ENCODE measurements around the gene CEP350. TPM values are rescaled to one million over a fixed set of nuclear protein-coding genes. Genes with fewer than 3 reads are reported as not detected.

Gene CEP350
- total RNA-seq, 1 donor from 2014 or later, result 44.6 TPM

DNA sequence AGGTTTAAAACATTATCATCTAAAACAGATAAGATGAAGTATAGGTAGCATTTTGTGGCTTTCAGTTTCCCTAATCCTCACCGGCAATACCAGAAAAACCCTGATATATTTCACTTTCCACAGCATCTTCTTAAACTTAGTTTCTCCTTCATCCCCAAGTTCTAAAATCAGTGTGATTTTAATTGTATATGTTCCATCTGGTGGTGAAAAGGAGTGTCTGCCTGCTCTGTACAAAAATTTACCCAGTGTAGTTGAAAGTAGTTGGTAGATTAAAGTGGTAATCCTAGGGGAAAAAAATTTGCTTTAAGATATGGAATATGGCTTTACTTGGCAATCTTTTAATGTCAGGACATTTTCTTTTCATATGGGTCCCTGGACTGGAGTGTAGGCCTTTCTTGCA lies 74.3 kb downstream of the CEP350 start:
- peaks cover 5% of the 10 kb centered on the region for H3K4me1 Mint-ChIP-seq (ENCODE audit: low read depth)
- intact Hi-C loops (cut with micrococcal nuclease), result no loop called here
- H3K27ac Mint-ChIP-seq, result no peak overlapping the region
- no peak overlapping the region for H3K4me3 Mint-ChIP-seq
- H3K36me3 Mint-ChIP-seq (ENCODE audit: low read depth), result peaks cover 29% of the 10 kb centered on the region
- H3K9me3 Mint-ChIP-seq, result no peaks in the 10 kb centered on the region
- H3K27me3 Mint-ChIP-seq (ENCODE audit: insufficient read depth), result no peaks in the 10 kb centered on the region
- DNase-seq (ENCODE audit: low spot score), result no peak

DNA sequence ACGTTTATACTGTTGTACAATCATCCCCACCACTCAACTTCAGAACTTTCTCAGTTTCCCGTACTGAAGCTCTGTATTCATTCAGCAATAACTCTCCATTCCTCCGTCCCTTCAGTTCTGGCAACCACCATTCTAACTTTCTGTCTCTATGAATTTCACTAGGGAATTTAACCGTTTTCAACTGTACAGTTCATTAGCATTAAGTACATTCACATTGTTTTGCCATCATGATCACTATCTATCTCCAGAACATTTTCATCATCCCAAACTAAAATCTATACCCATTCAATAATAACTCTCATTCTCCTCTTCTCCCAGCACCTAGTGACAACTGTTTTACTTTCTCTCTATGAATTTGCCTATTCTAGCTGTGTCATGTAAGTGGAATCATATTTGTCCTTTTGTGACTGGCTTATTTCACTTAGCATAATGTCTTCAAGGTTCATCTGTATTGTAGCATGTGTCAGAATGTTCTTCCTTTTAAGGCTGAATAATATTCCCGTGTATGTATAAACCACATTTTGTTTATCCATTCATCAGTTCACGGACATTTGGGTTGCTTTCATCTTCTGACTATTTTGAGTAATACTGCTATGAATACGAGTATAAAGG lies 75.0 kb downstream of the CEP350 start:
- Mint-ChIP-seq H3K4me3 (no peak overlapping the region), H3K27me3 (ENCODE audit: insufficient read depth) (no peaks in the 10 kb centered on the region), H3K9me3 (no peaks in the 10 kb centered on the region), H3K27ac (no peak overlapping the region), H3K4me1 (ENCODE audit: low read depth) (peaks cover 5% of the 10 kb centered on the region), H3K36me3 (ENCODE audit: low read depth) (peaks cover 33% of the 10 kb centered on the region)
- DNase-seq (ENCODE audit: low spot score), result no peak
- intact Hi-C loops (cut with micrococcal nuclease), result no loop called here

DNA sequence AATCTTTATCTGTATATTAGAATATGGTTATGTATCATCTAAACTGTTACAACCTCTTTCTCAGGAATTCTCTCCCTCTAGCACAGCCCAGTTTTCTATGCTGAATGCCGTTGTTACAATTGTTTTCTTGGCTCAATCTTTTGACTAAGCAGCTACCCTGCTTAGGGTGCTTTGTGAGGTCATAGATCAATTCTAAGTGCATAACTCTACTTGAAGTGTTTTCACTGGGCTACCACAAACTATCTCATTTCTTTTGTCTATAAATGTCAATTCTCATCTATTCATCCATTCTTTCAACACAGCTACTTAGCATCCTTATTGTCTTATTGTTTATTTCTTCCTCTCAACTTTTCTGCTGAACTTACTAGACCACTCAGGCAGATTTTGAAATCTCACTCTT lies 77.1 kb downstream of the CEP350 start:
- H3K4me3 Mint-ChIP-seq, result no peak overlapping the region
- H3K36me3 Mint-ChIP-seq (ENCODE audit: low read depth), result peaks cover 28% of the 10 kb centered on the region
- H3K4me1 Mint-ChIP-seq (ENCODE audit: low read depth), result peaks cover 5% of the 10 kb centered on the region
- intact Hi-C loops (cut with micrococcal nuclease), result no loop called here
- DNase-seq (ENCODE audit: low spot score), result no peak
- no peaks in the 10 kb centered on the region for H3K27me3 Mint-ChIP-seq (ENCODE audit: insufficient read depth)
- no peak overlapping the region for H3K27ac Mint-ChIP-seq
- H3K9me3 Mint-ChIP-seq, result no peaks in the 10 kb centered on the region

DNA sequence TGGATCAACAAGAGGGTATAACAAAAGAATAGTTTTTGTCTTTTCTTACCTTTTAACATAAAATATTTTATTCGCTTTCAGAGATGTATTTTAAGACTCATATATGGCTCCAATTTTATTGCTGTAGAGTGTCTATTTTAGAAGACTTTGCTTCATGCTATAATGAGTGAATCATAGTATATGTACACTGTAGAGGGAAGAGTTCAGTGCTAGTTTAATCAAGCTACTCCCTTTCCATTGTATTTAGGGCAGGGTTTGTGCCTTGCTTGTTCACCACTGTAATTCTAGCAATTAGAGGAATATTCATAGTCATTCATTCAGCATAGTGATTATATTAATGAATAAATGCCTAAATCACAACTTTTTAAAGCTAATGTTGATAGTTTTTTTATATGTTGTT lies 78.8 kb downstream of the CEP350 start:
- no peaks in the 10 kb centered on the region for H3K9me3 Mint-ChIP-seq
- H3K27ac Mint-ChIP-seq, result no peak overlapping the region
- no peak overlapping the region for H3K4me3 Mint-ChIP-seq
- H3K27me3 Mint-ChIP-seq (ENCODE audit: insufficient read depth), result no peaks in the 10 kb centered on the region
- peaks cover 5% of the 10 kb centered on the region for H3K4me1 Mint-ChIP-seq (ENCODE audit: low read depth)
- DNase-seq (ENCODE audit: low spot score), result no peak
- H3K36me3 Mint-ChIP-seq (ENCODE audit: low read depth), result peaks cover 34% of the 10 kb centered on the region
- intact Hi-C loops (cut with micrococcal nuclease), result no loop called here

DNA sequence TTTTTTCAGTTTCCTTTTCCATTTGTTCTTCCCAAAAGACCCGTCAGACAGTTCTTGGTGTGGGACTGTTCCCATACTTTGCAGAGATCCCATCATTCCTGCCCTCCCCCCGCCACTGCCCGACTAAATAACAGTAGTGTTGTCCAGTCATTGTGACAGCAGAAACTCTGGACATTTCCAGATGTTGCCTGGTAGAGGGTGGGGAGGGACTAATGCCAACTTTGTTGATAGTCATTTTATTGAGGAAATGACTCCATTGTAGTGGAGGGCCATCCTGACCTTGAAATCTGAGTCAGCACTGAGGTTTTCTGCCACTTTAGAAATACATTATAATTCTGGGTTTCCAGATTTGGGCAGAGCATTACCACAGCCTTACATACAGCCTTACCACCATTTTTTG lies 85.4 kb downstream of the CEP350 start:
- no peak for DNase-seq (ENCODE audit: low spot score)
- Mint-ChIP-seq H3K9me3 (no peaks in the 10 kb centered on the region), H3K4me3 (no peak overlapping the region), H3K4me1 (ENCODE audit: low read depth) (peaks cover 5% of the 10 kb centered on the region), H3K27me3 (ENCODE audit: insufficient read depth) (no peaks in the 10 kb centered on the region), H3K27ac (no peak overlapping the region), H3K36me3 (ENCODE audit: low read depth) (peaks cover 41% of the 10 kb centered on the region)
- intact Hi-C loops (cut with micrococcal nuclease), result no loop called here

DNA sequence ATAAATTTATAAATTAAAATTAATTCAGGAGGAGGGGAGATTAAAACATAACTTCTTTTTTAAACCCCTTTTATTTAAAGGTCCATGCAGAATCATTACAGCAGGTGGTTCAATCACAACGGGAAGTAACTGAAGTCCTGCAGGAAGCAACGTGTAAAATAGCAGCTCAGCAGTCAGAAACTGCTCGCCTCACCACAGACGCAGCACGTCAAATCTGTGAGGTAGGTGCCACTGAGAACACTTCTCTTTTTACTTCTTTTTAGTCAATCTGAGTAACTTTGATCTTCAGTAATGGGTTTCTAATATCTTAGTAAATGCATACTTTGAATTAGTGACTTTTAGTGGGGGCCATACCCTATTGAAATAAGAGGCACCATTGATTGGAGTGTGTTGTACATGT lies 87.0 kb downstream of the CEP350 start:
- Mint-ChIP-seq H3K9me3 (no peaks in the 10 kb centered on the region), H3K36me3 (ENCODE audit: low read depth) (peaks cover 50% of the 10 kb centered on the region), H3K27me3 (ENCODE audit: insufficient read depth) (no peaks in the 10 kb centered on the region), H3K27ac (no peak overlapping the region), H3K4me3 (no peak overlapping the region), H3K4me1 (ENCODE audit: low read depth) (peaks cover 5% of the 10 kb centered on the region)
- DNase-seq (ENCODE audit: low spot score), result no peak
- intact Hi-C loops (cut with micrococcal nuclease), result no loop called here

DNA sequence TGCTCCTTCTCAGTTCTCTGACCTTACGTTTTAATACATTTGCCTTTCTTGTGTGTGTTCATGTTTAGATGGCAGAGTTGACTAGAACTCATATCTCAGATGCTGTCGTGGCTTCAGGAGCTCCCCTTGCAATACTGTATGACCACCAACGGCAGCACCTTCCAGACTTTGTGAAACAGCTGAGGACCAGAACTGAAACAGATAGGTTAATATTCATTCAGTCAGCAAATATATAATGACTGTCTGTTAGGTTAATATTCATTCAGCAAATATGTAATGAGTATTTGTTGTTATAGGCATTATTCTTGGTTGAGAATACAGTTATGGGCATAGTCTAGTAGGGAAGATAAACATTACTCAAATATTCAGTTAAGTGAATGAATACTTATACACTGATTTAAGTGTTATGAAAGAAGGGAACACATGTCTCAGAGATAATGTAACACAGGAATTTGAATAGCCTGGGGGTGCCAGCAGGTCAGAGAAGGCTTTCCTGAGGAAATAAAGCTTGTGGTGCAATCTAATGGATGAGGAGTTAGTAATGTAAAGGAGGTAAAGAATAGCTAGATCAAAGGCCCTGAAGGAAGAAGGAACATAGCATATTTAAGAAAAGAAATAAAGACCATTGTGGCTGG lies 88.5 kb downstream of the CEP350 start:
- Mint-ChIP-seq H3K36me3 (ENCODE audit: low read depth) (peaks cover 50% of the 10 kb centered on the region), H3K27ac (no peak overlapping the region), H3K9me3 (no peaks in the 10 kb centered on the region), H3K27me3 (ENCODE audit: insufficient read depth) (no peaks in the 10 kb centered on the region), H3K4me1 (ENCODE audit: low read depth) (peaks cover 9% of the 10 kb centered on the region), H3K4me3 (no peak overlapping the region)
- DNase-seq (ENCODE audit: low spot score), result no peak
- intact Hi-C loops (cut with micrococcal nuclease), result no loop called here

DNA sequence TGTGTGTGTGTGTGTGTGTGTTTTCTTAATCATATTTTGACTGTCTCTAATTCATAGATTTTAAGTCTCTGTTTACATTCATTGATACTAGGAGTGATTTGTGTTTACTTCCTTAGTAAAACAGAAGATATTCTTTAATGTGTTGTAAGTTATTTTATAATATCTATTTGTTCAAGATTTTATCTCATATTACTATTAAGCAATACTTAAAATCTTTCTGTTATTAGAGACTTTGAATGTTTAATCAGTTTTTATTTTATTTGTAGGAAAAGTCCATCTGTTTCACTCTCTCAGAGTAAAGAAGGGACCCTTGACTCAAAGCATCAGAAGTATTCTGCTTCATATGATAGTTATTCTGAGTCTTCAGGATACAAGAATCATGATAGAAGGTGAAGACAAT lies 89.2 kb downstream of the CEP350 start:
- Mint-ChIP-seq H3K36me3 (ENCODE audit: low read depth) (peaks cover 52% of the 10 kb centered on the region), H3K27me3 (ENCODE audit: insufficient read depth) (no peaks in the 10 kb centered on the region), H3K27ac (no peak overlapping the region), H3K9me3 (no peaks in the 10 kb centered on the region), H3K4me1 (ENCODE audit: low read depth) (peaks cover 13% of the 10 kb centered on the region), H3K4me3 (no peak overlapping the region)
- DNase-seq (ENCODE audit: low spot score), result no peak
- intact Hi-C loops (cut with micrococcal nuclease), result no loop called here

DNA sequence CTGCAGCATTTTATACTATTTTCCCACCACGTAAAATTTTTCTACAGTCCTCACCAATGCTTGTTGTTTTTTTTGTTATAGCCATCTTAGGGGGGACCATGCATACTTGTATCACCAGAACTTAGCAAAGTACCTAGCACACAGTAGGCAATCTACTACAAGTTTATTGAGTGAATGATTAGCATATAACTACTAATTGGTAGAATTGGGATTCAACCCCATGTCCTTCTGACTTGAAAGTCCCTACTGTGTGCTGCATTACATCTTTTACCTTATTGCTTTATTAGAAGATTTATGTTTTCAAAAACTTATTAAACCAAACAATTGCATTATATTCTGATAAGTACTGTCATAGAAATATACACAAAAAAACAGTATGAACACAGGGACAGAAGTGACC lies 92.1 kb downstream of the CEP350 start:
- Mint-ChIP-seq H3K9me3 (no peaks in the 10 kb centered on the region), H3K27ac (no peak overlapping the region), H3K36me3 (ENCODE audit: low read depth) (peaks cover 58% of the 10 kb centered on the region), H3K27me3 (ENCODE audit: insufficient read depth) (no peaks in the 10 kb centered on the region), H3K4me1 (ENCODE audit: low read depth) (peaks cover 8% of the 10 kb centered on the region), H3K4me3 (no peak overlapping the region)
- intact Hi-C loops (cut with micrococcal nuclease), result no loop called here
- no peak for DNase-seq (ENCODE audit: low spot score)

DNA sequence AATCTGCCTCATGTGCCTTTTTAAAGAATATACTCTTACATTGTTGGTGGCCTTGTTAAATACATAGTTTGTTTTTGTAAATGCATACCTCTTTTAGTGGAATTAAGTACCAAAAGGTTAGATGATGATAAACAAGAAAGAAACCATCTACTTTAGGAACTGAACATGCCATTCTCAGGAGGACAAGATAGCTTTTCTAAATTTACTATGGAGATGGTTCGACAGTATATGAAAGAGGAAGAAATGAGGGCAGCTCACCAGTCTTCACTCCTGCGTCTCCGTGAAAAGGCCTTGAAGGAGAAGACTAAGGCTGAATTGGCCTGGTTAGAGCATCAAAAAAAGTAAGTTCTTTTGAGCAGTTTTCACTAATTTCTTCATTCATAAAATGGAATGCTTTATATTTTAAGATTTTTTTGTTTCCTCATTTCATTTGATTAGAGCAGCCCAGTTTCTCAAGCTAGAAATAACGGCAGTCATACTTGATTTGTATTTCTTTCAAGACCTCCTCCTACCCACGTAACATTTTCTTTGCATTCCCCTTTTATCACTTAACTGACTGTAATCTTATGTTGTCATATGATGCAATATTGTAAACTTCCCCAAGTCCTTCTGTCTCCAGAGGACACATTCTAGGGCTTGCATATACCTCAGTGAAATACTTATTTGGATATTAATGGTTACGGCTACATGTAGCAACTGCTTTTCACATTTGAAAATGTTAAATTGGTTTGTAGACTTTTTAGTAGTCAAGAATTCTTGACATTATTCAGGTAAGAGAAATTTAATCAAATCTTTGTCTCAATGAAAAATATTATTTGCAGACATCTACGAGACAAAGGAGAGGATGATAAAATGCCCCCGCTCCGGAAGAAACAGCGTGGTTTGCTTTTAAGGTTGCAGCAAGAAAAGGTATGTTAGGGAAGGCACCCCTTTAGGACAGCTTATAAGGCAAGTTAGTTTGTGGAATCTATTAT lies 99.3 kb downstream of the CEP350 start:
- intact Hi-C loops (cut with micrococcal nuclease), result no loop called here
- H3K27me3 Mint-ChIP-seq (ENCODE audit: insufficient read depth), result no peaks in the 10 kb centered on the region
- no peaks in the 10 kb centered on the region for H3K9me3 Mint-ChIP-seq
- H3K4me3 Mint-ChIP-seq, result no peak overlapping the region
- no peak overlapping the region for H3K27ac Mint-ChIP-seq
- no peak for DNase-seq (ENCODE audit: low spot score)
- peaks cover 35% of the 10 kb centered on the region for H3K36me3 Mint-ChIP-seq (ENCODE audit: low read depth)
- peaks cover 7% of the 10 kb centered on the region for H3K4me1 Mint-ChIP-seq (ENCODE audit: low read depth)

DNA sequence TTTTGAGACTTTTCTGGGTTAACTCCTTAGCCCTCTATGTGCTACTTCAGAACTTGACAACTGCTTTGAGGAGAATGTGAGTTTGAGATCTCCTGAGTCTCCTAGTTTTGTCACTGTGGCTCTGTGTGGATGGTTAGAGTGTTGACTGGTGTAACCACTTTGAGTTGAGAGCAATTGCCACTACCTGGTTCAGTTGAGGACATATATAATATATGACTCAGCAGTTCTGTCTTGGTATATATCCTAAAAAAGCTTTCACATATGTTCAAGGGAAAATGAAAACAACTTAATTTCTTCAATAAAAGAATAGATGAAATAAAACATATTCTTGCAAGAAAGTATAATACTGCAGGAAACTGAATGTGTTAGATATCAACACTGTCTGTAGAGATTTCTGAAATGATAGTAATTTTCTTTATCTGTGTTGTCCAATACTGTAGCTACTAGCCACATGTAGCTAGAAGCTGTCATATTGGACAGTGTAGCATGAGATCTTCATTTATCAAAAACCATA lies 103.3 kb downstream of the CEP350 start:
- Mint-ChIP-seq H3K4me3 (no peak overlapping the region), H3K27ac (no peak overlapping the region)

DNA sequence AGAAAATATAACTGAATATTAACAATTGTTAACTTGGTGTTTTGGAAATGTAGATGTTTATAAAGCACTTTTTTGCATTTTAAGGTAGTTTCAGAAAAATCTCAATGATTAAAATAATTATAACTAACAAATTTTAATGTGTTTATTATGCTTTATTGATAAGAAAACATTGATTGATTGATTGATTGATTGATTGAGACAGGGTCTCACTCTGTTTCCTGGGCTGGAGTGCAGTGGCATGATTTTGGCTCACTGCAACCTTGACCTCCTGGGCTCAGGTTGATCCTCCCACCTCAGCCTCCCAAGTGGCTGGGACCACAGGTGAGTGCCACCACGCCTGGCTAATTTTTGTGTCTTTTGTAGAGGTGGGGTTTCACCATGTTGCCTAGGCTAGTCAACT lies 106.4 kb downstream of the CEP350 start:
- Mint-ChIP-seq H3K4me3 (no peak overlapping the region), H3K4me1 (ENCODE audit: low read depth) (peaks cover 7% of the 10 kb centered on the region)
- intact Hi-C loops (cut with micrococcal nuclease), result no loop called here

More for the DNA sequence above, 103.3 kb downstream of the CEP350 start:
- Mint-ChIP-seq H3K4me1 (ENCODE audit: low read depth) (peaks cover 7% of the 10 kb centered on the region), H3K9me3 (no peaks in the 10 kb centered on the region), H3K27me3 (ENCODE audit: insufficient read depth) (no peaks in the 10 kb centered on the region), H3K36me3 (ENCODE audit: low read depth) (peaks cover 29% of the 10 kb centered on the region)
- intact Hi-C loops (cut with micrococcal nuclease), result no loop called here
- no peak for DNase-seq (ENCODE audit: low spot score)

DNA sequence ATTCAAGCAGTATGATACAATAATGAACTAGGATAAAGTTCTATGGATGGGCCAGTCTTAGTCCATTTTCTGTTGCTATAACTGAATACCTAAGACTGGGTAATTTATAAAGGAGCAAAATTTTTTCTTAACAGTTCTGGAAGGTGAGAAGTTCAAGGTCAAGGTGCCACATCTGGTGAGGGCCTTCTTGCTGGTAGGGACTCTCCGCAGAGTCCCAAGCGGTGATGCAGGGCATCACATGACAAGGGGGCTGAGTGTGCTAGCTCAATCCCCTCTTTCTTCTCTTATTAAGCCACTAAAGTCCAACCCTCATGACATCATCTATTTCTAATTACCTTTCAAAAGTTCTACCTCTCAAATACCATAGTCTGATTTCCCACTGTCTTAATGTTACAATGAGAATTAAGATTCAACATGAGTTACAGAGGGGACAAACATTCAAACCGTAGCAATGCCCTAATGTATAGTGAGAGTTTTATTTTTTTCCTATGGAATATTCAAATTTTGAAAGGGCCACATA lies 107.9 kb downstream of the CEP350 start:
- Mint-ChIP-seq H3K4me1 (ENCODE audit: low read depth) (peaks cover 5% of the 10 kb centered on the region), H3K36me3 (ENCODE audit: low read depth) (peaks cover 22% of the 10 kb centered on the region), H3K9me3 (no peaks in the 10 kb centered on the region), H3K27me3 (ENCODE audit: insufficient read depth) (peaks cover 1% of the 10 kb centered on the region), H3K4me3 (no peak overlapping the region), H3K27ac (no peak overlapping the region)
- no peak for DNase-seq (ENCODE audit: low spot score)
- intact Hi-C loops (cut with micrococcal nuclease), result no loop called here

More for the DNA sequence above, 106.4 kb downstream of the CEP350 start:
- Mint-ChIP-seq H3K9me3 (no peaks in the 10 kb centered on the region), H3K27me3 (ENCODE audit: insufficient read depth) (peaks cover 1% of the 10 kb centered on the region), H3K27ac (no peak overlapping the region), H3K36me3 (ENCODE audit: low read depth) (peaks cover 24% of the 10 kb centered on the region)
- DNase-seq (ENCODE audit: low spot score), result no peak

Measured in activated T-helper 1 cell treated with anti-CD3 and anti-CD28 coated beads, Interleukin-12 subunit alpha, Interleukin-12 subunit beta, Interleukin-2, Interleukin-4 antibody, amounts not matched to agents 30 ng/mL and 10 ng/mL and 1 ng/mL, durations not matched to agents 14 hours and 24 hours and 36 hours (primary cell).